ENCODE results near the gene IFNA2. TPM values are rescaled to one million over a fixed set of nuclear protein-coding genes. Genes with fewer than 3 reads are reported as not detected.

The IFNA2 gene
- total and polyA plus RNA-seq, 2 of the 4 experiments (the other 2 are of a cell fraction): not detected

- Histone ChIP-seq H3K23ac (ENCODE audit: low read depth, low read length) (no peak overlapping the region), H3K4me3 (ENCODE audit: insufficient read depth, low read depth, low read length) (no peak overlapping the region), H3K56ac (ENCODE audit: extremely low read depth, insufficient read depth, low read length) (no peak overlapping the region), H3K18ac (ENCODE audit: low read depth, low read length) (no peak overlapping the region), H4K91ac (ENCODE audit: insufficient read depth, low read depth, low read length) (no peak overlapping the region), H3K9ac (ENCODE audit: low read depth, low read length) (no peak overlapping the region), H2AK5ac (ENCODE audit: low read depth, low read length) (no peak overlapping the region), H4K8ac (ENCODE audit: low read depth in 2 of 2, low read length in 2 of 2) (no peak overlapping the region), H4K5ac (ENCODE audit: low read depth, low read length) (no peak overlapping the region), H3K14ac (replicated peaks; ENCODE audit: low read depth, low read length) (no peak overlapping the region), H3K4me1 (ENCODE audit: control insufficient read depth, insufficient read depth, low read length) (peaks cover 4% of the 10 kb centered on the region; the same call in 1 of the 2 replicates), H4K20me1 (ENCODE audit: insufficient read depth, low read length) (no peaks in the 10 kb centered on the region), H3K27ac (ENCODE audit: insufficient read depth, low read length) (no peak overlapping the region), H3K27me3 (ENCODE audit: control insufficient read depth, insufficient read depth, low read length) (peaks cover 8% of the 10 kb centered on the region), H3K4me2 (ENCODE audit: low read depth, low read length) (no peak overlapping the region), H3K36me3 (ENCODE audit: control insufficient read depth, insufficient read depth, low read length) (no peaks in the 10 kb centered on the region), H2BK120ac (ENCODE audit: low read depth, low read length) (no peak overlapping the region), H2BK15ac (ENCODE audit: low read depth, low read length) (no peak overlapping the region), H3K4ac (ENCODE audit: low read depth, low read length) (no peak overlapping the region), H2BK5ac (ENCODE audit: low read depth, low read length, poor library complexity, severe bottlenecking) (no peak overlapping the region), H2AFZ (replicated peaks; ENCODE audit: low read length, poor library complexity) (no peak overlapping the region), H3K79me1 (ENCODE audit: low read depth in 1 of 2, low read length in 2 of 2) (no peaks in the 10 kb centered on the region), H2AK9ac (replicated peaks; ENCODE audit: low read depth, low read length, poor library complexity) (no peak overlapping the region), H3K9me1 (ENCODE audit: insufficient read depth, low read length) (no peaks in the 10 kb centered on the region), H3K9me3 (ENCODE audit: control insufficient read depth, insufficient read depth, low read length) (no peaks in the 10 kb centered on the region), H2BK20ac (ENCODE audit: low read depth, low read length) (no peak overlapping the region)
- POLR2A ChIA-PET (ENCODE audit: unreplicated experiment): no interaction called here
- 80% methylated on average over 1 of the region's 5 CpGs; no CpG with 5 or more reads in 1 of the 2 experiments for WGBS, 2 experiments (ENCODE audit: extremely low coverage in 2 of 2, insufficient read length in 1 of 2)
- CTCF ChIA-PET: interaction anchor here (1.1 to 2.0 kb wide), 2 partner anchors 19 to 20 kb away, joined by 4 to 7 read pairs; no protein-coding TSS in a partner anchor
- TF ChIP-seq MAFK (IDR thresholded peaks at IDR 0.05; ENCODE audit: low read depth, low read length): peak; percentile 95
- TF ChIP-seq MXI1 (IDR thresholded peaks at IDR 0.05; ENCODE audit: borderline replicate concordance, low read depth, low read length): no peak
- peak; percentile 84 for TF ChIP-seq NFE2L2 (IDR thresholded peaks at IDR 0.05; ENCODE audit: low read depth, low read length)
- no TSS peak for BruUV-seq (replicated peaks)
- DNase-seq: no peak
- dilution Hi-C loops (cut with HindIII; ENCODE audit: low sequenced_read_pairs, unreplicated experiment) (no loop called here), in situ Hi-C loops (cut with MboI; ENCODE audit: low sequenced_read_pairs) (no loop called here), intact Hi-C loops (cut with micrococcal nuclease) (no loop called here)
- ATAC-seq (ENCODE audit: low read depth): no peak
These were observed 30.5 kb upstream of the IFNA2 start for GRCh38 chr9:21415493-21416267.
